Adrenal gland (tissue), 5 donors: ENCODE measurements around the gene BRME1.

ENCODE experiments used
- POLR2A ChIP-seq, 2 donors: fragments of 450-650 bp; IDR thresholded peaks; one replicate each; pipeline ENCODE4 v1.6.1; 2017; ENCODE audit warnings: antibody characterized with exemption in 2 of 2, mild to moderate bottlenecking in 2 of 2, moderate library complexity in 1 of 2
- TF ChIP-seq, protein P1 (sequence below), 6 experiments: fragments of 450-650 bp in 4 of 6; fragments of 200-600 bp in 2 of 6; sonication (generic) in 1 of 6; IDR thresholded peaks; 1 replicate in 5 of 6; 2 replicates in 1 of 6; pipeline versions ENCODE4 v1.5.1 to v1.8.0; 2016 to 2021; ENCODE audit warnings: antibody characterized with exemption in 6 of 6, mild to moderate bottlenecking in 2 of 6, moderate library complexity in 1 of 6
- donor health status: DM: no; HTN: no; CAD: no.

DNA sequence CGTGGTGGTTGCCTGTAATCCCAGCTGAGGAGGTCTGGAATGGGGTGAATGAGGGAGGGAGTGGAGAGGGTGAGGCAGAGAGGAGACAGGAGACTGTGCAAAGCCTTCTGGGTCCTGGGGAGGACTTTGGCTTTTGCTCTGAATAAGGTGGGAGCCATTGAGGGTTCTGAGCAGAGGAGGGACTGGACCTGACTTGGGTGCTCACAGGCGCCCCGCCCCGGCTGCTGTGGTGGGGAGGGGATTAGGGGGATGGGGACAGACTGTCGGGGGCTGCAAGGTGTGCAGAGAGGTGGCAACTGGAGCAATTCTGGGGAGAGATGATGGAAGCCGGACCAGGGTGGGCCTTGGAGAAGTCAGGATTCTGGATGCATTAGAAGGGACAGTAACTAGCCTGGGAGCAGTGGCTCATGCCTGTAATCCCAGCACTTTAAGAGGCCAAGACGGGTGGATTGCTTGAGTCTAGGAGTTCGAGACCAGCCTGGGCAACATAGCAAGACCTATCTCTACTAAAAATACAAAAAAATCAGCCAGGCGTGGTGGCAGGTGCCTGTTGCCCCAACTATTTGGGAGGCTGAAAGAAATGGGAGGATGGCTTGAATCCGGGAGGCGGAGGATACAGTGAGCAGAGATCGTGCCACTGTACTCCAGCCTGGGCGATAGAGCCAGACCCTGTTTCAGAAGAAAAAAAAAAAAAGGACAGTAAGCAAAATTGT lies 45.1 kb downstream of the BRME1 start:
- TF ChIP-seq, protein P1, sequence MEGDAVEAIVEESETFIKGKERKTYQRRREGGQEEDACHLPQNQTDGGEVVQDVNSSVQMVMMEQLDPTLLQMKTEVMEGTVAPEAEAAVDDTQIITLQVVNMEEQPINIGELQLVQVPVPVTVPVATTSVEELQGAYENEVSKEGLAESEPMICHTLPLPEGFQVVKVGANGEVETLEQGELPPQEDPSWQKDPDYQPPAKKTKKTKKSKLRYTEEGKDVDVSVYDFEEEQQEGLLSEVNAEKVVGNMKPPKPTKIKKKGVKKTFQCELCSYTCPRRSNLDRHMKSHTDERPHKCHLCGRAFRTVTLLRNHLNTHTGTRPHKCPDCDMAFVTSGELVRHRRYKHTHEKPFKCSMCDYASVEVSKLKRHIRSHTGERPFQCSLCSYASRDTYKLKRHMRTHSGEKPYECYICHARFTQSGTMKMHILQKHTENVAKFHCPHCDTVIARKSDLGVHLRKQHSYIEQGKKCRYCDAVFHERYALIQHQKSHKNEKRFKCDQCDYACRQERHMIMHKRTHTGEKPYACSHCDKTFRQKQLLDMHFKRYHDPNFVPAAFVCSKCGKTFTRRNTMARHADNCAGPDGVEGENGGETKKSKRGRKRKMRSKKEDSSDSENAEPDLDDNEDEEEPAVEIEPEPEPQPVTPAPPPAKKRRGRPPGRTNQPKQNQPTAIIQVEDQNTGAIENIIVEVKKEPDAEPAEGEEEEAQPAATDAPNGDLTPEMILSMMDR (IDR thresholded peaks at IDR 0.05) = no peak
- TF ChIP-seq POLR2A (IDR thresholded peaks at IDR 0.05) = no peak
